ENCODE results near the gene CDH5. TPM values are rescaled to one million over a fixed set of nuclear protein-coding genes. Genes with fewer than 3 reads are reported as not detected.

The CDH5 gene
- total and polyA plus RNA-seq, 2 donors (not counting 3 experiments of a cell fraction or from before 2014, with no cell fraction given), result 765 to 815 TPM

GRCh38 chr16:66373667-66374066 lies 7.2 kb downstream of the CDH5 start:
- H3K9me3 ChIP-seq (replicated peaks; ENCODE audit: control insufficient read depth, insufficient read depth, low read length), result no peaks in the 10 kb centered on the region
- TF ChIP-seq JUN (IDR thresholded peaks at IDR 0.05; ENCODE audit: borderline replicate concordance, insufficient read depth, insufficient read length, low read depth), result no peak
- no peak for TF ChIP-seq MYC (IDR thresholded peaks at IDR 0.05; ENCODE audit: low read depth, low read length)
- no peak for TF ChIP-seq POLR2A (IDR thresholded peaks at IDR 0.05; ENCODE audit: low read depth, low read length)
- TF ChIP-seq MAX (IDR thresholded peaks at IDR 0.05; ENCODE audit: insufficient read depth, insufficient read length), result no peak
- TF ChIP-seq CTCF (IDR thresholded peaks at IDR 0.05; ENCODE audit: extremely low read depth in 1 of 2, insufficient read depth in 1 of 2, low read depth in 1 of 2, low read length in 2 of 2), result no peak
- TF ChIP-seq EZH2 (IDR thresholded peaks at IDR 0.05; ENCODE audit: borderline replicate concordance, low read depth, low read length, severe bottlenecking), result no peak
- TF ChIP-seq GATA2 (IDR thresholded peaks at IDR 0.05; ENCODE audit: insufficient read depth, insufficient read length, low read depth, low read length), result no peak
- no peak for TF ChIP-seq POLR2AphosphoS5 (IDR thresholded peaks at IDR 0.05; ENCODE audit: insufficient read depth, low read depth, low read length)
- no peak for TF ChIP-seq FOS (IDR thresholded peaks at IDR 0.05; ENCODE audit: borderline replicate concordance, insufficient read depth, low read length)
- H3K36me3 ChIP-seq (ENCODE audit: control insufficient read depth in 2 of 2, extremely low read depth in 1 of 2, insufficient read depth in 2 of 2, low read length in 2 of 2), result peaks cover 29 to 32% of the 10 kb centered on the region in 2 experiments
- H3K4me2 ChIP-seq (ENCODE audit: insufficient read depth, low read length), result no peak overlapping the region
- H4K20me1 ChIP-seq (replicated peaks; ENCODE audit: control insufficient read depth, extremely low read depth, insufficient read depth, low read length), result no peaks in the 10 kb centered on the region
- H3K9me1 ChIP-seq (replicated peaks; ENCODE audit: control insufficient read depth, extremely low read depth, insufficient read depth, low read length), result no peaks in the 10 kb centered on the region
- peaks cover 81% of the 10 kb centered on the region for H3K79me2 ChIP-seq (ENCODE audit: control insufficient read depth, insufficient read depth, low read length)
- no peaks in the 10 kb centered on the region for H3K27me3 ChIP-seq (ENCODE audit: control insufficient read depth in 2 of 2, insufficient read depth in 2 of 2, low read length in 2 of 2)
- POLR2A ChIA-PET, result no interaction called here
- DNase-seq (ENCODE audit: low read depth, low spot score) (no peak), FAIRE-seq (no peak)
- H3K4me3 ChIP-seq (replicated peaks in 1 of 3; ENCODE audit: insufficient read depth in 1 of 3, low read depth in 1 of 3, low read length in 3 of 3), result no peak overlapping the region
- intact Hi-C loops (cut with micrococcal nuclease), result no loop called here
- H3K27ac ChIP-seq (ENCODE audit: insufficient read depth, low read depth, low read length), result peak overlapping the region; percentile 49
- H3K9ac ChIP-seq (replicated peaks; ENCODE audit: extremely low read depth, insufficient read depth, low read length), result no peak overlapping the region
- no TSS peak for BruUV-seq (replicated peaks)
- H2AFZ ChIP-seq (ENCODE audit: low read depth, low read length), result no peak overlapping the region
- dilution Hi-C loops (cut with MboI; ENCODE audit: extremely low pct_ligation_motif_present, low sequenced_read_pairs), result no loop called here
- H3K4me1 ChIP-seq (ENCODE audit: control insufficient read depth, extremely low read depth, insufficient read depth, low read length), result peaks cover 96% of the 10 kb centered on the region
- CTCF ChIA-PET, result interaction anchor here (1.1 to 3.6 kb wide), 4 partner anchors 8 to 33 kb away, joined by 3 to 30 read pairs (median 6); no protein-coding TSS in a partner anchor

Measured in endothelial cell of umbilical vein (primary cell).